Measurements from ENCODE around the gene IGIP. TPM values are rescaled to one million over a fixed set of nuclear protein-coding genes. Genes with fewer than 3 reads are reported as not detected.

IGIP gene
- total and polyA plus RNA-seq, 2 of the 8 experiments (the other 6 are each of a cell fraction or from before 2014, with no cell fraction given), result 0.32 to 0.69 TPM

GRCh38 chr5:140093179-140093578 lies 32.6 kb upstream of the IGIP start:
- H3K27ac ChIP-seq (ENCODE audit: low read depth, low read length), result no peak overlapping the region
- no peak for TF ChIP-seq GABPA (IDR thresholded peaks at IDR 0.05; ENCODE audit: borderline replicate concordance, insufficient read depth, low read length)
- no peak for TF ChIP-seq EGR1 (IDR thresholded peaks at IDR 0.05; ENCODE audit: borderline replicate concordance, low read depth, low read length)
- TF ChIP-seq PHF8 (conservative IDR thresholded peaks at IDR 0.05; ENCODE audit: low read depth, low read length), result no peak
- H4K91ac ChIP-seq (replicated peaks; ENCODE audit: insufficient read length, low read length), result no peak overlapping the region
- no peaks in the 10 kb centered on the region for H3K9me3 ChIP-seq (ENCODE audit: insufficient read depth in 2 of 2, low read depth in 1 of 2, low read length in 1 of 2)
- no peaks in the 10 kb centered on the region for H4K20me1 ChIP-seq (replicated peaks in 1 of 2; ENCODE audit: control insufficient read depth in 1 of 2, insufficient read depth in 2 of 2, low read length in 2 of 2)
- no peak overlapping the region for H2BK120ac ChIP-seq (replicated peaks; ENCODE audit: low read depth, low read length)
- H2BK15ac ChIP-seq (ENCODE audit: low read length), result no peak overlapping the region
- no peak overlapping the region for H3K9ac ChIP-seq (replicated peaks in 1 of 4; ENCODE audit: extremely low read depth in 1 of 4, low read depth in 3 of 4, low read length in 3 of 4)
- no peak overlapping the region for H3K4me3 ChIP-seq (ENCODE audit: extremely low read depth in 1 of 4, insufficient read depth in 2 of 4, low read depth in 3 of 4, low read length in 4 of 4)
- no peaks in the 10 kb centered on the region for H3K79me2 ChIP-seq (ENCODE audit: control insufficient read depth in 1 of 2, insufficient read depth in 2 of 2, low read length in 2 of 2)
- H3K18ac ChIP-seq (ENCODE audit: extremely low read depth, low read length), result no peak overlapping the region
- no peak overlapping the region for H2BK12ac ChIP-seq (ENCODE audit: low read depth, low read length)
- H3K4me1 ChIP-seq (replicated peaks in 1 of 4; ENCODE audit: control insufficient read depth in 3 of 4, insufficient read depth in 4 of 4, low read length in 3 of 4), result no peaks in the 10 kb centered on the region
- no peak overlapping the region for H4K5ac ChIP-seq (ENCODE audit: insufficient read length, low read depth, low read length)
- no peaks in the 10 kb centered on the region; the same call in 1 of the 2 replicates for H3K23me2 ChIP-seq (ENCODE audit: low read depth, low read length)
- H3K23ac ChIP-seq (ENCODE audit: insufficient read length), result no peak overlapping the region
- H3K14ac ChIP-seq (ENCODE audit: insufficient read length), result no peak overlapping the region
- H3K36me3 ChIP-seq (ENCODE audit: control insufficient read depth in 2 of 4, insufficient read depth in 4 of 4, low read length in 3 of 4), result no peaks in the 10 kb centered on the region
- POLR2A ChIA-PET (ENCODE audit: partially characterized antibody), result no interaction called here
- no peak overlapping the region for H2AK5ac ChIP-seq (ENCODE audit: low read depth, low read length)
- H3K27me3 ChIP-seq (replicated peaks in 1 of 4; ENCODE audit: control insufficient read depth in 3 of 4, extremely low read depth in 1 of 4, insufficient read depth in 3 of 4, low read length in 3 of 4), result no peaks in the 10 kb centered on the region
- no peaks in the 10 kb centered on the region for H3K79me1 ChIP-seq (ENCODE audit: low read depth, low read length)
- no peak overlapping the region for H2BK5ac ChIP-seq (ENCODE audit: low read depth, low read length)
- WGBS, 2 experiments (ENCODE audit: extremely low coverage in 1 of 2, insufficient coverage in 1 of 2, insufficient read length in 1 of 2, insufficient replicate concordance in 2 of 2, low coverage in 1 of 2, low lambda C conversion rate in 2 of 2, missing lambda C conversion rate in 1 of 2), result 87% methylated on average over 1 of the region's 1 CpG; no CpG with 5 or more reads in 1 of the 2 experiments
- H3K4me2 ChIP-seq (ENCODE audit: insufficient read depth in 1 of 2, low read depth in 2 of 2, low read length in 2 of 2), result no peak overlapping the region
- no peak overlapping the region for H2BK20ac ChIP-seq (ENCODE audit: low read length)
- no peak overlapping the region for H3K56ac ChIP-seq (replicated peaks; ENCODE audit: insufficient read length, low read depth, low read length)
- no peak for FAIRE-seq
- no peak overlapping the region for H3K4ac ChIP-seq (replicated peaks; ENCODE audit: insufficient read length, low read depth, low read length)
- CTCF ChIA-PET (ENCODE audit: partially characterized antibody), result interaction anchor here (2.2 kb wide), 1 partner anchor 20 kb away, joined by 5 read pairs; no protein-coding TSS in a partner anchor
- H4K8ac ChIP-seq (ENCODE audit: extremely low read depth, insufficient read depth, low read length), result no peak overlapping the region
- no peak overlapping the region for H2AFZ ChIP-seq (ENCODE audit: low read length)
- no peak for DNase-seq (ENCODE audit: low read depth in 1 of 2, low spot score in 2 of 2)

Measured in H1 (cell line).